ENCODE data around the gene CAPN7.

CAPN7 gene

GRCh38 chr3:15229262-15229661 lies 23.2 kb downstream of the CAPN7 start:
- peaks cover 9% of the 10 kb centered on the region for H3K36me3 ChIP-seq (ENCODE audit: control insufficient read depth, insufficient read depth, low read length)
- no peaks in the 10 kb centered on the region for H3K4me1 ChIP-seq (ENCODE audit: control insufficient read depth, insufficient read depth, low read length)
- no peaks in the 10 kb centered on the region for H3K27me3 ChIP-seq (ENCODE audit: control insufficient read depth, insufficient read depth, low read length, poor library complexity, severe bottlenecking)
- WGBS, 2 experiments: 91 to 100% methylated on average over 2 to 3 of the region's 4 CpGs
- H3K27ac ChIP-seq (ENCODE audit: insufficient read depth, low read depth, low read length, poor library complexity, severe bottlenecking): no peak overlapping the region
- no peak overlapping the region for H3K4me3 ChIP-seq (ENCODE audit: insufficient read depth, low read depth, low read length)
- no peaks in the 10 kb centered on the region for H3K9me3 ChIP-seq (ENCODE audit: control insufficient read depth, low read length)

GRCh38 chr3:15241341-15241740 lies 35.3 kb downstream of the CAPN7 start:
- H3K4me3 ChIP-seq (ENCODE audit: insufficient read depth, low read depth, low read length): no peak overlapping the region
- no peak overlapping the region for H3K27ac ChIP-seq (ENCODE audit: insufficient read depth, low read depth, low read length, poor library complexity, severe bottlenecking)
- H3K36me3 ChIP-seq (ENCODE audit: control insufficient read depth, insufficient read depth, low read length): peaks cover 9% of the 10 kb centered on the region
- H3K27me3 ChIP-seq (ENCODE audit: control insufficient read depth, insufficient read depth, low read length, poor library complexity, severe bottlenecking): no peaks in the 10 kb centered on the region
- H3K9me3 ChIP-seq (ENCODE audit: control insufficient read depth, low read length): no peaks in the 10 kb centered on the region
- no CpG with 5 or more reads among the region's 1 CpG for WGBS, 2 experiments
- H3K4me1 ChIP-seq (ENCODE audit: control insufficient read depth, insufficient read depth, low read length): no peaks in the 10 kb centered on the region

- no peaks in the 10 kb centered on the region for H3K9me3 ChIP-seq (ENCODE audit: control insufficient read depth, low read length)
- 96 to 97% methylated on average over 5 of the region's 5 CpGs for WGBS, 2 experiments
- H3K4me1 ChIP-seq (ENCODE audit: control insufficient read depth, insufficient read depth, low read length): no peaks in the 10 kb centered on the region
- H3K4me3 ChIP-seq (ENCODE audit: insufficient read depth, low read depth, low read length): no peak overlapping the region
- H3K27ac ChIP-seq (ENCODE audit: insufficient read depth, low read depth, low read length, poor library complexity, severe bottlenecking): no peak overlapping the region
- no peaks in the 10 kb centered on the region for H3K27me3 ChIP-seq (ENCODE audit: control insufficient read depth, insufficient read depth, low read length, poor library complexity, severe bottlenecking)
- peaks cover 11% of the 10 kb centered on the region for H3K36me3 ChIP-seq (ENCODE audit: control insufficient read depth, insufficient read depth, low read length)
These were observed 37.9 kb downstream of the CAPN7 start for GRCh38 chr3:15243822-15244482.

- Histone ChIP-seq H3K27me3 (ENCODE audit: control insufficient read depth, insufficient read depth, low read length, poor library complexity, severe bottlenecking) (no peaks in the 10 kb centered on the region), H3K4me1 (ENCODE audit: control insufficient read depth, insufficient read depth, low read length) (no peaks in the 10 kb centered on the region), H3K27ac (ENCODE audit: insufficient read depth, low read depth, low read length, poor library complexity, severe bottlenecking) (no peak overlapping the region), H3K4me3 (ENCODE audit: insufficient read depth, low read depth, low read length) (no peak overlapping the region), H3K36me3 (ENCODE audit: control insufficient read depth, insufficient read depth, low read length) (peaks cover 13% of the 10 kb centered on the region), H3K9me3 (ENCODE audit: control insufficient read depth, low read length) (no peaks in the 10 kb centered on the region)
- 94 to 100% methylated on average over 1 to 2 of the region's 2 CpGs for WGBS, 2 experiments
These were observed 40.1 kb downstream of the CAPN7 start for GRCh38 chr3:15246186-15246585.

DNA sequence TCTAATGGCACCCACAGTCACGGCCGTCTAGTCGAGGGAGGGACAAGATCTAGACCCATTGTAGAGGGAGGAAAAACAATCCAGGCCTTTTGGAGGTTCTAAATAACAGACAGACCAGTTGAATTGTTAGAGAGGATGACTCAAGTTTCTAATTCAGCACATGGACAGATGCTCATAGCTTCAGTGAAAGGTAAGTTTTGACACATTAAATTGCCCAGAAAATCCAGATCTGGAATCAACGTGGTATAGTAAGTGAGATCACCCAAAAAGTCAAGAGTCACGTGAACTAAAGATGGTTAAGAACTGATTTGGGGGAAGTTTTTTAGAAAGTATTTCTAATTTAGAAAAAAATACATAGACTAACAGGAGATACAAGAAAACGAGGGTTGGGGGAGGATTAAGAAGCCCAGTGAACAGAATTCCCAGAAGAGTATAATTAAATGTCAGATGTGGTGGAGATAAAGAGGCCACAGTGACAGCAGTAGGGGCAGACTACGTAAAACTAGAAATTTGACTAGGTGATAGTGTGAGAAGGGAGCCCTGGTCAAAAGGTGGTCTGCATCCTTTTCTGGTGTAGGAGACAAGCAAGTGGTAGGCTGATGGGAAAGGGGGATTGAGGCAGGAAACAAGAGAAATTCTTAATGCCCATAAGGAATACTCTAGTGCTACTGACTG lies 47.1 kb downstream of the CAPN7 start:
- peak overlapping the region; percentile 33 for H3K27ac ChIP-seq (ENCODE audit: insufficient read depth, low read depth, low read length, poor library complexity, severe bottlenecking)
- H3K9me3 ChIP-seq (ENCODE audit: control insufficient read depth, low read length): no peaks in the 10 kb centered on the region
- no peak overlapping the region for H3K4me3 ChIP-seq (ENCODE audit: insufficient read depth, low read depth, low read length)
- WGBS, 2 experiments: 94 to 97% methylated on average over 7 of the region's 7 CpGs
- no peaks in the 10 kb centered on the region for H3K27me3 ChIP-seq (ENCODE audit: control insufficient read depth, insufficient read depth, low read length, poor library complexity, severe bottlenecking)
- H3K36me3 ChIP-seq (ENCODE audit: control insufficient read depth, insufficient read depth, low read length): peaks cover 38% of the 10 kb centered on the region
- H3K4me1 ChIP-seq (ENCODE audit: control insufficient read depth, insufficient read depth, low read length): no peaks in the 10 kb centered on the region

DNA sequence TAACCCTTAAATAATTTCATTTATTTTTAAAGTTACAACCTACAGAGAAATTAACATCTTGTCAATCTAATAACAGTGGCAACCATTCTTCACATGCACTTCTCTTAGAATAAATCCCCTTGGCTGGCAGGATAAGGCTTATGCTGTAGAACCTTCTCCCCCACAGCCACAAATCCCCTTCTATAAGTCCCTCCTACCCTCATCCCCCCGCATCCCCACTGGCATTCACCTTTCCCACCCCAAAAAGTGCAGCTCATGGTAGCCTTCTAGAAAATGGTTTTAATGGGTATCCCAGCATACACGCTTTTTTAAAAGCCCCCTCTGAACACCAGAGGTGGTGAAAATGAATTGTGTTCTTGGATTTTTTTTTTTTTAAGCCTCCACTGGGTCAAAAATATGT lies 49.2 kb downstream of the CAPN7 start:
- no peaks in the 10 kb centered on the region for H3K4me1 ChIP-seq (ENCODE audit: control insufficient read depth, insufficient read depth, low read length)
- no peak overlapping the region for H3K4me3 ChIP-seq (ENCODE audit: insufficient read depth, low read depth, low read length)
- H3K36me3 ChIP-seq (ENCODE audit: control insufficient read depth, insufficient read depth, low read length): peaks cover 38% of the 10 kb centered on the region
- H3K27me3 ChIP-seq (ENCODE audit: control insufficient read depth, insufficient read depth, low read length, poor library complexity, severe bottlenecking): no peaks in the 10 kb centered on the region
- no peaks in the 10 kb centered on the region for H3K9me3 ChIP-seq (ENCODE audit: control insufficient read depth, low read length)
- 86 to 95% methylated on average over 2 of the region's 2 CpGs for WGBS, 2 experiments
- no peak overlapping the region for H3K27ac ChIP-seq (ENCODE audit: insufficient read depth, low read depth, low read length, poor library complexity, severe bottlenecking)

DNA sequence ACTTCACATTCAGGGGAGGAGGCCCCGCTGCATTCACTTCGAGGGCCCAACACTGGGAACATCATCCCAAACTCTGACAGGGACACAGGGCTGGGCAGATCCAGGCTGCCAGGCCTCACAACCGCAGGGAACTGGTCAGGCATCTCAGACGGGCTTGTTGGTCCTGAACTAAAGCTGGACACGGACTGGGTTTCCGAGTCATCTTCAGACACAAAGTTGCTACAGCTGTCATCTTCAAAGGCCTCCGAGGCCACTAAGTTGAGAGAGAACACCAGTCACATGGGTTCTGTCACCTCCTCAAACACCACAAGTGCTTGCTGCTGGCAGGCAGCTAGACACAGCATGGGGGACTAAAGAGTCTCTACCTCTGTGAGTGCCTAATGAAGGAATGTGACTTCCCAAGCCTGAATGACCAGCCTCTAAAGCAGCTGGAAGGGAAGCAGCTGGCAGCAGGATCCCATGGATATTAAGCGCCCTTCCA lies 50.9 kb downstream of the CAPN7 start:
- no peaks in the 10 kb centered on the region for H3K27me3 ChIP-seq (ENCODE audit: control insufficient read depth, insufficient read depth, low read length, poor library complexity, severe bottlenecking)
- no peaks in the 10 kb centered on the region for H3K9me3 ChIP-seq (ENCODE audit: control insufficient read depth, low read length)
- WGBS, 2 experiments: 93 to 94% methylated on average over 8 of the region's 8 CpGs
- H3K36me3 ChIP-seq (ENCODE audit: control insufficient read depth, insufficient read depth, low read length): peaks cover 27% of the 10 kb centered on the region
- no peak overlapping the region for H3K27ac ChIP-seq (ENCODE audit: insufficient read depth, low read depth, low read length, poor library complexity, severe bottlenecking)
- H3K4me1 ChIP-seq (ENCODE audit: control insufficient read depth, insufficient read depth, low read length): no peaks in the 10 kb centered on the region
- no peak overlapping the region for H3K4me3 ChIP-seq (ENCODE audit: insufficient read depth, low read depth, low read length)

DNA sequence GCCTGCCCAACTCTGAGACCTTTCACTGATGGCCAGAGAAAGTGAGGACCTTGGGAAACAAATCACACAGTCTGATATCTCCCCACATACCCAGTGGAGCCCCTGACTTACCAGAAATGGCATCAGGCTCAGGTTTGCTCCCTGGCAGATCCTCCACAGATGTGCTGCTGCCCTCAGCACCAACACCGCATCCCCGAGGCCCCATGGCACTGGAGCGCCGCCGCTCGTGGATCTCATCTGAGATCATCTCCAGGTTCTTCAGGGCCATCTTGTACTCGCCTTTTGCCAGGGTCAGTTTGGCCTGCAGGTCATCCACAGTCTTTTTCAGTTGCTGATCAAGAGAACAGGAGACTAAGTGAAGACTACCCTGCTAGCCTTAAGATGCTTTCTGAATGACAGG lies 52.7 kb downstream of the CAPN7 start:
- Histone ChIP-seq H3K36me3 (ENCODE audit: control insufficient read depth, insufficient read depth, low read length) (peaks cover 23% of the 10 kb centered on the region), H3K4me1 (ENCODE audit: control insufficient read depth, insufficient read depth, low read length) (no peaks in the 10 kb centered on the region), H3K4me3 (ENCODE audit: insufficient read depth, low read depth, low read length) (no peak overlapping the region), H3K27ac (ENCODE audit: insufficient read depth, low read depth, low read length, poor library complexity, severe bottlenecking) (no peak overlapping the region), H3K9me3 (ENCODE audit: control insufficient read depth, low read length) (no peaks in the 10 kb centered on the region), H3K27me3 (ENCODE audit: control insufficient read depth, insufficient read depth, low read length, poor library complexity, severe bottlenecking) (no peaks in the 10 kb centered on the region)
- WGBS, 2 experiments: 95 to 98% methylated on average over 7 of the region's 7 CpGs

GRCh38 chr3:15260531-15260930 lies 54.5 kb downstream of the CAPN7 start:
- H3K4me3 ChIP-seq (ENCODE audit: insufficient read depth, low read depth, low read length): no peak overlapping the region
- no peaks in the 10 kb centered on the region for H3K4me1 ChIP-seq (ENCODE audit: control insufficient read depth, insufficient read depth, low read length)
- no peak overlapping the region for H3K27ac ChIP-seq (ENCODE audit: insufficient read depth, low read depth, low read length, poor library complexity, severe bottlenecking)
- H3K9me3 ChIP-seq (ENCODE audit: control insufficient read depth, low read length): no peaks in the 10 kb centered on the region
- no peaks in the 10 kb centered on the region for H3K27me3 ChIP-seq (ENCODE audit: control insufficient read depth, insufficient read depth, low read length, poor library complexity, severe bottlenecking)
- H3K36me3 ChIP-seq (ENCODE audit: control insufficient read depth, insufficient read depth, low read length): peaks cover 16% of the 10 kb centered on the region
- WGBS, 2 experiments: 95 to 97% methylated on average over 4 of the region's 4 CpGs

DNA sequence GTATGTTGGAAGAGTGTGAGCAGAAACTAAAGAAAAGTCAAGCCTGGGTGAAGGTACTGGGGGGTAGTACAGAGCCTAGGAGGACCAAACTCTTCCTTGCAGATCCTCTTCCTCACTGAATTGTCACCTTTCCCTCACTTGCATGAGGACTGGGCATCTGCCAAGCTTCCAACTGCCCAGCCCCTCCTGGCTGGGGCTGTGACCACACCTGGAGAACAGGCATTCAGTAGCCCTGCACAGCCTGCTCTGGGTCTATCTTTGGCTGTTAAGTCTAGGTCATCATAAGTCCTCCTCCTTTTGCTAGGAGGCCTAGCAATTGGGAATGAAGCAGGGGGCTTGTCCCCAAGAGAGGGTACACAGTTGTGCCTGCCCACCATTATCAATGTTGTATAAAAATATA lies 55.2 kb downstream of the CAPN7 start:
- H3K9me3 ChIP-seq (ENCODE audit: control insufficient read depth, low read length): no peaks in the 10 kb centered on the region

More for the DNA sequence above, 55.2 kb downstream of the CAPN7 start:
- H3K4me1 ChIP-seq (ENCODE audit: control insufficient read depth, insufficient read depth, low read length): no peaks in the 10 kb centered on the region
- peaks cover 15% of the 10 kb centered on the region for H3K36me3 ChIP-seq (ENCODE audit: control insufficient read depth, insufficient read depth, low read length)
- H3K27me3 ChIP-seq (ENCODE audit: control insufficient read depth, insufficient read depth, low read length, poor library complexity, severe bottlenecking): no peaks in the 10 kb centered on the region
- no peak overlapping the region for H3K4me3 ChIP-seq (ENCODE audit: insufficient read depth, low read depth, low read length)
- H3K27ac ChIP-seq (ENCODE audit: insufficient read depth, low read depth, low read length, poor library complexity, severe bottlenecking): no peak overlapping the region

All from ectodermal cell (in vitro differentiated cells).